Stimulated activated CD4-positive, alpha-beta T cell treated with anti-CD3 and anti-CD28 coated beads, Interleukin-1b, Interleukin-23, amount 100 ng/mL, for 1 hour (primary cell): ENCODE results near the gene LYRM1.
A peak's percentile ranks its signal among the peaks of the same experiment; 100 is the strongest.
"Not testable (repeated sequence)": the region's sequence is repeated elsewhere in the genome, so short reads cannot be mapped to it uniquely, and the experiment has no call there.

Source experiments
- DNase-seq, 2 donors: peaks; one replicate each; pipeline ENCODE4 v3.0.0-alpha.2; 2020; ENCODE audit warnings: low read depth in 2 of 2

LYRM1 gene, protein sequence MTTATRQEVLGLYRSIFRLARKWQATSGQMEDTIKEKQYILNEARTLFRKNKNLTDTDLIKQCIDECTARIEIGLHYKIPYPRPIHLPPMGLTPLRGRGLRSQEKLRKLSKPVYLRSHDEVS

GRCh38 chr16:20900299-20901067, at the start of gene LYRM1, which contains the start of gene DCUN1D3:
Gene LYRM1, plus strand, starts transcription at chr16:20900771. Its CDS starts 14,785 bp downstream, at chr16:20915556.
Gene DCUN1D3, minus strand, starts transcription at chr16:20900358. Its CDS starts 37,820 bp downstream, at chr16:20862538.
- DNase-seq, result peak; percentile 60 to 80

- no peak for DNase-seq
Observed at GRCh38 chr16:20850981-20851380, 49.6 kb upstream of the LYRM1 start.

DNA sequence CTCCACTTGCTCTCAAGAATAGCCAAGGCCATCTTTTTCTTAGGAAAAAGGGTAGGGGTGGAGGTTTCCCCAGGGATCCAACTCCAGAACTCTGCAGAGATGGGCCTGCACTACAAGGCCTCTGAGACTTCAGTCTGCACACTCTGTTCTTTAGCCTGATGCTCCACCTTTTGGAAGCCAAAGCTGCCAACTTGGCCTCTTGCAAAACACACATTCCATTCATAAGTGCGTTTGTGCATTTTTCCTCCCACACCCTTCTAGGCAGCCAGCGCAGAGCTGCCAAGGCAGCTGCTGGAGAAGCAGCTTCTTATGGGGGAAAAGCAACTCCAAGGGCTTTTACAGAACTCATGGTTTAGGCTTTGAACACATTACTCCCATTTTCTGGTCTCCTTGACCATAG, 49.0 kb upstream of the LYRM1 start:
- no peak for DNase-seq

GRCh38 chr16:20853143-20853542, 47.4 kb upstream of the LYRM1 start:
- no peak for DNase-seq

- no peak for DNase-seq
Observed at GRCh38 chr16:20853981-20854620, 46.5 kb upstream of the LYRM1 start.

GRCh38 chr16:20854963-20855362, 45.6 kb upstream of the LYRM1 start:
- DNase-seq, result no peak

GRCh38 chr16:20857281-20857680, 43.3 kb upstream of the LYRM1 start:
- DNase-seq, result no peak

DNA sequence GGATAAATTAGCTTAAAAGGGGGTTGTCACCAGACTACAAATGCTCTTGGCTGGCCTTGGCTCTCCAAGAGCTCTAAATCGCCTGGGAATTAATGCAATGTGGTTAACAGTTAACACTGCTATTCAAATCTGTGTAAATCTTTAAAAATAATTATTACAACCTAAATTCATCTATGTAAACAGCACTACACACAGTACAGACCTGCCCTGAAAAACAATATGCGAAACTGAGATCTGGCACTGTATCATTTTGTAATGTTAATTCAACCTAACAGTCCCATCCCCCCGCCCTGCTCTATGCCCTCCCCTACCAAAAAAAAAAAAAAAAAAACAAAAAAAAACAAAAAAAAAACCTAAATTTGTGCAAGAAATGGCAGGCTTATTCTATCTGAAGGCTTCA, 41.3 kb upstream of the LYRM1 start:
- DNase-seq, result no peak

GRCh38 chr16:20859699-20860098, 40.9 kb upstream of the LYRM1 start:
- no peak for DNase-seq

DNA sequence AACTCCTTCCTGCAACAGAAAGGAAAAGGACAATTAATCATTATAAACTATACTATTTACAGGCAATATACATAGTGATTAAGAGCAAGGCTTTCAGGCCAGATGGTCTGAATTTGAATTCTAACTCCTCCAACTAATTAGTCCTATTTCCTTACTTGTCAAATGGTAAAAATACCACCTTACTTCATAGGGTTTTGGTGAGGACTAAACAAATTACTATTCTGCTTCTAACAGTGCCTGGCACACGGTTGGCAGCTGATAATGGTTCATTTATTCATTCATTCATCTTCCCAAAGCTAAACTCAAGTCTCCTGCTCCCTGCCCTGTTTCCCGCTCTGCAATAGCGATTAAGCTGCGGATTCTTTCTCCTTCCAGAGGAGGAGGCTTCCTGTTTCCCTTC, 40.2 kb upstream of the LYRM1 start:
- no peak for DNase-seq

GRCh38 chr16:20860995-20861394, 39.6 kb upstream of the LYRM1 start:
- DNase-seq, result not testable (repeated sequence)

- no peak for DNase-seq
Observed at GRCh38 chr16:20862162-20862960, 38.2 kb upstream of the LYRM1 start.

DNA sequence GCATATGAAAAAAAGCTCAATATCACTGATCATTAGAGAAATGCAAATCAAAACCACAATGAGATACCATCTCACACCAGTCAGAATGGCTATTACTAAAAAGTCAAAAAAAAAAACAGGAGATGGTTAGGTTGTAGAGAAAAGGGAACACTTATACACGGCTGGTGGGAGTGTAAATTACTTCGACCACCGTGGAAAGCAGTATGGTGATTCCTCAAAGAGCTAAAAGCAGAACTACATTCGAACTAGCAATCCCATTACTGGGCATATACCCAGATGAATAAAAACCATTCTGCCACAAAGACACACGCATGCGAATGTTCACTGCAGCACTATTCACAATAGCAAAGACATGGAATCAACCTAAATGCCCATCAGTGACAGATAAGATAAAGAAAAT, 36.2 kb upstream of the LYRM1 start:
- DNase-seq, result not testable (repeated sequence)

- no peak for DNase-seq
Observed at GRCh38 chr16:20865420-20866131, 35.0 kb upstream of the LYRM1 start.

DNA sequence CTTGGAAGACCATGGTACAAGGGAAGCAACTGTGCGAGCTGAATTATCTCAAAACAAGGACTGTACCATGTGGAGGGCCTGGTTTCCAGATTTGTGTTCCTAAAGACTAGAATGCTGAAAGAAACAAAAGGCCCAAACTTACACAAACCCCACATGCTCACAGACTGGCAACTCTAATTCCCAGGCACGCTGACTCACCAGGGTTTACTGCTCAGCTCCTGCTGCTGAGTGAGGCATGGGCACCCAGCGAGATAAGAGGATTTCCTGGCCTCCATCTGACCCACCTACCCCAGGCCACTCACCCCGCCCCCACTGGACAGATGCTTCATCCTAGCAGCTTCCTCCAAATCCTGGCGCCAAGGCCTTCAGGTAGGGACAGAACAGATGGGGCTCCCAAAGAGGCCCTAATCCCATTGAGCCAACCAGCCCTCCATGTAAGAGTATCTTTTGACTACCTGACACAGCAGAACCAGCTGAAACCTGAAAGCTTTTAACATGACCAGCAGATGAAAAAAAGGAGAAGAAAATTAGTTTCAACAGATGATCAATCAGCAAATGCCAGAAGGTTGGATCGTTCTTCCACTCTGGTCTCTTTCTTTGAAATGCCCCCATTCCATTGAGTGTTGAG, 34.3 kb upstream of the LYRM1 start:
- no peak for DNase-seq

DNA sequence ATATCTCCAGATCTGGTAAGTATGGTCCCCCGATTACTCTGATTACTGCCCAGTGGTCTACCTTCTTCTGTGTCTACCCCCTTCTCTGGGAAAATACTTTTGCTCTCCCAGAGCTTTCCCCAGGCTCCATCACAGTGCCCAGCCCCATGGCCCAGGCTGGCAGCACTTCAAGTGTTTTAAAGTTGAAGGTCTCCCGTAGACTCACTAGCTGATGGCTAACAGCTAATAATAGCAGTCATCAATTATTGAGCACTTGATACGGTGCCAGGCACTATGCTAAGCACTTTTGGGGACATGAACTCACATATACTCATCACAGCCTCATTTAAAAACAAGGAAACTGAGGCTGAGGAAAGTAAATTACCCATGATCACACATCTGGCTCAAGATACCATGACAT, 33.8 kb upstream of the LYRM1 start:
- DNase-seq, result no peak

GRCh38 chr16:20867585-20867984, 33.0 kb upstream of the LYRM1 start:
- DNase-seq, result no peak

GRCh38 chr16:20868890-20869289, 31.7 kb upstream of the LYRM1 start:
- no peak for DNase-seq

DNA sequence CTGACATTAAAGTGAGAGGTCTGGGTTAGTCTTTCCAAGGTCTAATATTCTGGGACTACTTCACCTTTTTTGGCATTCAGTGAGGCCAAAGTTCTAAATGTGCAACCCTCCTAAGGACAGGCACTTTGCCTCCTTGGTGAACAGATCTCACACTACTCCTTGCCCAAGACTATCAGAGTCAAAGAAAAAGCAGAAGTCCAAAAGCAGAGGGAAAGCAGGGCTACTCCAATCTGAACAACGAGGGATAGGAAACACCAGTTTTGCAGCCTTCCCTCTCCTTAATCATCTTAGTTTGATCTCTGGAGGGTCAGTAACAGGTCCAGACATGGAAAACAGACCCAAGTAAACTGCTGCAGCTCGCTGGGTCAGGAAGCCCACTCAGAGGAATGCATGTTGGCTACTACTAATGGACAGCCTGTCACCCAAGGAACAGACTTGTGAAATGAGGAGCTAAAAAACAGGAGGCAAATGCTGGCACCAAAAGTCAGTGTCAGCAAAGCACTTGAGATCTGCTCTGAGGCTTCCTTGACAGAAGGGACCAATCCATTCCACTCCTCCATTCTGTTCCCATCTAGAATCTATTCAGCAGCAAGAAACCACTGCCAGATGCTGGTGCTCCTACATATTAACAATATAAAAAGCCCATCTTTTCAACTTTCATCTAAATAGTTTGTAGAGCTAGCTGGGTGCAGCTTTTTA, 30.3 kb upstream of the LYRM1 start:
- DNase-seq, result no peak

- no peak for DNase-seq
Observed at GRCh38 chr16:20871258-20871657, 29.3 kb upstream of the LYRM1 start.
